ENCODE measurements around the gene C16orf90.

DNA sequence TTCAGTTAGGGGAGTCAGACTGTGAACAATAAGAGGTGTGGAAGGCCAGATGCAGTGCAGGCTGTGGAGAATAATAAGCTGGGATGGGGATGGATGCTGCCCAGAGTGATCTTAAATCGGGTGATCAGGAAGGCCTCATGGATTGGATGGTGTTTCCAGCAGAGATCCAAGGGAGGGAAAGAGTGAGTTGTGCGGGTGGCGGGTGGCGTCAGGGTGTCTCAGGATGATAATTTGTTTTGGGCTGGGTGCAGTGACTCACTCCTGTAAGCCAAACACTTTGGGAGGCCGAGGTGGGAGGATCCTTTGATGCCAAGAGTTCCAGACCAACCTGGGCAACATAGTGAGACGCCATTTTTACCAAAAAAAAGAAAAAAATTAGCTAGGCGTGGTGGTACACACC lies 13.4 kb upstream of the C16orf90 start:
- TF ChIP-seq CTCF (IDR thresholded peaks at IDR 0.05; ENCODE audit: low read length): no peak
- no peak for TF ChIP-seq EZH2 (optimal IDR thresholded peaks at IDR 0.05; ENCODE audit: low read depth, low read length)

Measured in MM.1S (cell line).